Keratinocyte (primary cell): Measurements from ENCODE around the gene BRD7. TPM values are rescaled to one million over a fixed set of nuclear protein-coding genes. Genes with fewer than 3 reads are reported as not detected.

ENCODE experiments used
- DNase-seq: peaks from one replicate; pipeline ENCODE4 v3.0.0-alpha.2; 2011; ENCODE audit warnings: low read depth, missing footprints, low spot score
- FAIRE-seq: peaks from 2 replicates; lab custom pipeline; 2011; peaks lifted over from hg19 to GRCh38; lab: Jason Lieb, UNC
- H2AFZ ChIP-seq: 2 replicates; pipeline ENCODE4 v1.6.0; 2012; ENCODE audit warnings: low read length, control low read depth, inconsistent platforms; ENCODE audit not compliant: control insufficient read depth
- H3K27ac ChIP-seq: 2 replicates; pipeline ENCODE4 v1.5.1; 2011; ENCODE audit warnings: low read length; ENCODE audit not compliant: control insufficient read depth, insufficient read depth
- H3K27me3 ChIP-seq: 3 replicates; pipeline ENCODE4 v1.6.0; 2011; ENCODE audit warnings: low read length; ENCODE audit not compliant: control insufficient read depth, insufficient read depth; ENCODE audit errors: extremely low read depth
- H3K36me3 ChIP-seq, 2 experiments: 2 replicates in 1 of 2; 3 replicates in 1 of 2; pipeline ENCODE4 v1.5.1; 2011; ENCODE audit warnings: low read length in 2 of 2, mild to moderate bottlenecking in 1 of 2; ENCODE audit not compliant: control insufficient read depth in 2 of 2, insufficient read depth in 2 of 2; ENCODE audit errors: extremely low read depth in 1 of 2
- H3K4me1 ChIP-seq: 3 replicates; pipeline ENCODE4 v1.5.1; 2011; ENCODE audit warnings: low read length; ENCODE audit not compliant: control insufficient read depth, insufficient read depth; ENCODE audit errors: extremely low read depth
- H3K4me2 ChIP-seq: 3 replicates; pipeline ENCODE4 v1.6.0; 2011; ENCODE audit warnings: low read depth, low read length; ENCODE audit not compliant: control insufficient read depth, insufficient read depth; ENCODE audit errors: extremely low read depth
- H3K4me3 ChIP-seq, 3 experiments: fragments of 200-600 bp in 1 of 3; sonication (generic) in 1 of 3; 2 replicates in 2 of 3; 3 replicates in 1 of 3; pipeline ENCODE4 v1.5.1; 2011 to 2016; ENCODE audit warnings: low read length in 3 of 3, mild to moderate bottlenecking in 3 of 3, control low read depth in 2 of 3, inconsistent platforms in 1 of 3, low read depth in 1 of 3, mixed read lengths in 1 of 3, mixed run types in 1 of 3, moderate library complexity in 1 of 3; ENCODE audit not compliant: control insufficient read depth in 2 of 3, insufficient read depth in 2 of 3; ENCODE audit errors: extremely low read depth in 1 of 3
- H3K79me2 ChIP-seq: 2 replicates; pipeline ENCODE4 v1.6.0; 2012; ENCODE audit warnings: low read length; ENCODE audit not compliant: control insufficient read depth, insufficient read depth
- H3K9ac ChIP-seq: 3 replicates; pipeline ENCODE4 v1.6.0; 2011; ENCODE audit warnings: low read length; ENCODE audit not compliant: control insufficient read depth, insufficient read depth; ENCODE audit errors: extremely low read depth
- H3K9me1 ChIP-seq: 3 replicates; pipeline ENCODE4 v1.6.0; 2011; ENCODE audit warnings: low read length; ENCODE audit not compliant: control insufficient read depth, insufficient read depth; ENCODE audit errors: extremely low read depth
- H3K9me3 ChIP-seq: 2 replicates; pipeline ENCODE4 v1.5.1; 2012; ENCODE audit warnings: low read depth, low read length; ENCODE audit not compliant: control insufficient read depth
- H4K20me1 ChIP-seq: 3 replicates; pipeline ENCODE4 v1.6.0; 2011; ENCODE audit warnings: low read length; ENCODE audit not compliant: control insufficient read depth, insufficient read depth; ENCODE audit errors: extremely low read depth
- CTCF ChIP-seq, 3 experiments: IDR thresholded peaks in 1 of 3; conservative IDR thresholded peaks in 1 of 3; optimal IDR thresholded peaks in 1 of 3; 2 replicates in 2 of 3; 3 replicates in 1 of 3; pipeline versions ENCODE3 to v1.5.1; 2011; ENCODE audit warnings: low read length in 3 of 3, mild to moderate bottlenecking in 3 of 3, moderate library complexity in 2 of 3, control low read depth in 1 of 3, inconsistent platforms in 1 of 3; ENCODE audit not compliant: insufficient read depth in 2 of 3; ENCODE audit errors: extremely low read depth in 1 of 3
- EZH2 ChIP-seq: IDR thresholded peaks from one replicate; pipeline ENCODE4 v1.6.1; 2012; ENCODE audit warnings: inconsistent platforms, mild to moderate bottlenecking, low read length, moderate library complexity
- dilution Hi-C: fragments of 300-500 bp; cut with MboI; formaldehyde crosslinking; loops from one replicate; pipeline ENCODE4 v1.7.0; 2020; ENCODE audit warnings: low sequenced_read_pairs; ENCODE audit not compliant: extremely low pct_ligation_motif_present
- polyA plus RNA-seq, 5 experiments: library from polyadenylated mRNA; depleted of rRNA in 3 of 5; stranded (reverse) in 3 of 5; stranded (forward) in 1 of 5; unstranded in 1 of 5; fragments of >200 nt; gene quantifications; 1 replicate in 1 of 5; 2 replicates in 3 of 5; 3 replicates in 1 of 5; pipeline versions ENCODE4 v1.2.1 to v1.2.3, GENCODE V29; 2011 to 2012; ENCODE audit warnings: missing spikeins in 2 of 5, low read depth in 1 of 5, low replicate concordance in 1 of 5

Gene BRD7
- polyA plus RNA-seq, 1 donor (not counting 4 experiments of a cell fraction or from before 2014, with no cell fraction given), result 66.6 TPM

- DNase-seq, result no peak
- no peak for FAIRE-seq
- dilution Hi-C loops, result no loop called here
- Histone ChIP-seq H3K4me2 (no peak overlapping the region), H3K27me3 (no peaks in the 10 kb centered on the region), H3K9me3 (no peaks in the 10 kb centered on the region), H3K4me3 (no peak overlapping the region), H3K79me2 (peaks cover 2% of the 10 kb centered on the region), H3K4me1 (no peaks in the 10 kb centered on the region), H3K9ac (no peak overlapping the region), H3K27ac (no peak overlapping the region), H4K20me1 (no peaks in the 10 kb centered on the region), H3K36me3 (peaks cover 13 to 16% of the 10 kb centered on the region in 2 experiments), H3K9me1 (no peaks in the 10 kb centered on the region), H2AFZ (no peak overlapping the region)
- no peak for TF ChIP-seq CTCF (optimal IDR thresholded peaks at IDR 0.05 in 1 of 3, IDR thresholded peaks at IDR 0.05 in 1 of 3, conservative IDR thresholded peaks at IDR 0.05 in 1 of 3; ENCODE audit: extremely low read depth in 1 of 3, insufficient read depth in 2 of 3, low read length in 3 of 3)
- TF ChIP-seq EZH2, result no peak
Measured at GRCh38 chr16:50336884-50337283, 31.9 kb downstream of the BRD7 start.

DNA sequence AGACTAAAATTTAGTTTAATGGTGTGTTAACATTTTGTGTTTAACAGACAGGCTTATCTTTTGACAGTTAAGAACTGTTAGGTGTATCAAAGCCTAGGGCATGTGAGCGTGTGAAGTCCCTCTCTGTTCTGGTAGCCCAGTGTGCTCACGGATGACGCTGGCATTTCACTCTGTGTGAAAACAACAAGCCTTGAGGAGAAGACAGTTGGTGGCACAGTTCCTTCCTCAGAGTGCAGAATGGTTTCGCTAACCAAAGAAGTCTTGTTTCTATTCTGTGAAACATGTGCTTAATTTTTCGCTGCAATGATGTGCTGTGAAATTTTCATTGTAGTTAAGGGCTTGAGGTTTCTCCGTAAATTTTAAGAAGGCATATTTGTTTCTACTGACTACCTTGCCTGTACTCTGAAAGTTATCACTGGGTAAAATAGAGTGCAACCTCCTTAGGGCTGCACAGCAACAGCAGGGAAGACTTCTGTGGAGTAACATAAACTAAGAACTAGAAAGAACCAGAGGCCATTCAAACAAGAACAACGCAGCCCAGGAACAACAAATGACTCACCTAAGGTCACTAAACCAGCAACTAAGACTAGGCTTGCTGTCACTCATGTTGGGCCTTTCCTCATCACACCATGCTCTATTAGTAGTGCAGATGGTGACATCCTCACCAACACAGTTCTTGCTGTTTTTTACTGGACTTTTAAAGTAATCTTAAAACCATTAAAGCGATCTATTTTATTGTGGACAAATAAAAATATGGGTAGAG, 33.4 kb downstream of the BRD7 start:
- no peaks in the 10 kb centered on the region for H3K9me1 ChIP-seq
- no peaks in the 10 kb centered on the region for H4K20me1 ChIP-seq
- H3K9me3 ChIP-seq, result no peaks in the 10 kb centered on the region
- H3K27ac ChIP-seq, result no peak overlapping the region
- no peak overlapping the region for H3K4me3 ChIP-seq
- no peak overlapping the region for H3K9ac ChIP-seq
- peaks cover 13 to 16% of the 10 kb centered on the region in 2 experiments for H3K36me3 ChIP-seq
- H3K4me1 ChIP-seq, result no peaks in the 10 kb centered on the region
- no peak overlapping the region for H3K4me2 ChIP-seq
- no peaks in the 10 kb centered on the region for H3K27me3 ChIP-seq
- FAIRE-seq (no peak), DNase-seq (no peak)
- no peak for TF ChIP-seq CTCF (optimal IDR thresholded peaks at IDR 0.05 in 1 of 3, IDR thresholded peaks at IDR 0.05 in 1 of 3, conservative IDR thresholded peaks at IDR 0.05 in 1 of 3; ENCODE audit: extremely low read depth in 1 of 3, insufficient read depth in 2 of 3, low read length in 3 of 3)
- H2AFZ ChIP-seq, result no peak overlapping the region
- H3K79me2 ChIP-seq, result peaks cover 2% of the 10 kb centered on the region
- dilution Hi-C loops, result no loop called here
